ENCODE results near the gene PEX13.
"Not testable (repeated sequence)": the region's sequence is repeated elsewhere in the genome, so short reads cannot be mapped to it uniquely, and the experiment has no call there.

PEX13 gene

DNA sequence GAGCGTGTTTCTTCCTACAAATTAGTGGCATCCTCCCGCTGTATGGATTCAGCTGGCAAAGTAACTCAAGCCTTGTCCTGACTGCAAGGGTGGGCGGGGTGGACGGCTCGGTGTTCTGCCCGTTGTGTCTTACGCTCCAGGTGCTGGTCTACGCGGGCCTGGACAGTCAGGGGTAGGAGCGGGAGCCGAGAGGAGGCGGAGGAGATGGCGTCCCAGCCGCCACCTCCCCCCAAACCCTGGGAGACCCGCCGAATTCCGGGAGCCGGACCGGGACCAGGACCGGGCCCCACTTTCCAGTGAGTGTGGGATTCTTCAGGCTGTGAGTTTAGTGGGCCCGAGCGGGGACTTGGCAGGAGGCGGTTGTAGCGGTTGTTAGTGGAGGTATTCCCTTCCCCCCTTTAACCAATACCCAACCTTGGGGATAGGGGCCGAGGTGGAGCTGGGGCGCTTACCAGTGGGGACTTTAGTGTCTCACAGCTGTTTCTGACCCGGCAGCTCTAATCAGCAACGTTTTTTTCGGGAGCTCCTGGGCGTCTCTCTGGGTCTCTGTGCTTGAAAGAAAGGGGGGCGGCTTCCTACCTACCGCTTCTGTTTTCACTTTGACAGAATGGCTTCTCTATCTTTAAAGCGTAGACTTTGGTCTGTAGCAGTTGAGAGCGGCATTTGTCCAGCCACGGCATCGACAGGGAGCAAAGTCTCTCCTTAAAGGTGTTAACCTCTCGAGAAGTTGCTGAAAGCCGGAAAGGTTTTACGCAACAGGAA lies at the start of gene PEX13, which contains the start of gene PUS10:
Gene PEX13, plus strand, starts transcription at position 165 of the 762 bp plus-strand sequence. Its CDS starts 40 bp downstream, at position 205.
Gene PUS10, minus strand, starts transcription at position 700 of the 762 bp plus-strand sequence. CDS start 6,365 bp downstream, outside the sequence.
- no peak for DNase-seq

GRCh38 chr2:60972889-60973656 lies 44.4 kb upstream of the PEX13 start:
- no peak for DNase-seq

- DNase-seq: no peak
Measured at GRCh38 chr2:60973705-60974104, 43.8 kb upstream of the PEX13 start.

GRCh38 chr2:60974652-60975051 lies 42.9 kb upstream of the PEX13 start:
- no peak for DNase-seq

GRCh38 chr2:60976256-60976850 lies 41.2 kb upstream of the PEX13 start:
- no peak for DNase-seq

DNA sequence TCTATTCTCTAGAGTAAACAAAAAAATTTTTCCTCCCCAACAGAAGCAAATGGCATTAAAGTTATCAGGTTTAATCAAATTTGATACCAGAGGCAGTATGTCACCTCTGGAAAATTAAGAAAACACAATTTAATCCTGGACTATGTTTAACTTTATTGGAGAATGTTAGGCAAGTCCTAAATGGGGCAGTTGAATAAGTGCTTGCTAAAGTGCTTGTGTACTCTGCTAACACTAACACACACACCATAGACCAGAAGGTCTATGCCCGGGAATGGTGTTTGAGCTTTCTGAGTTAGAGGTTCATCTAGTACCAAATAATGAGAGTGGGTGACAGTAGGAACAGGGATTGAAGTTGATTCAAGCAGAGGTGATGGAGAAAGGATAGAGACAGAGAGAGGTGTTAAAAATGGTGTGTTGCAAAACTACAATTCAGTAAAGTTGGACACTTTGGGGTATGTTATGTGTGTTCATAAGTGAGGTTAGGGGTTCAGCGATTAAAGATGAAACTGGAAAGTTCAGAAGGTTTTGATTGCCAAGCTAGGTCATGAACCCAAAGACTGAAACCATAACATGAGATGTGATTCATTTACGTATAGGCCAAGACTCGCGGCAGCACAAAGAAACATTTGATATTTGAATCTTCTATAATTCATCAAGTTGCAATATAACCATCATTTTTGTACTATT lies 40.5 kb upstream of the PEX13 start:
- DNase-seq: no peak

DNA sequence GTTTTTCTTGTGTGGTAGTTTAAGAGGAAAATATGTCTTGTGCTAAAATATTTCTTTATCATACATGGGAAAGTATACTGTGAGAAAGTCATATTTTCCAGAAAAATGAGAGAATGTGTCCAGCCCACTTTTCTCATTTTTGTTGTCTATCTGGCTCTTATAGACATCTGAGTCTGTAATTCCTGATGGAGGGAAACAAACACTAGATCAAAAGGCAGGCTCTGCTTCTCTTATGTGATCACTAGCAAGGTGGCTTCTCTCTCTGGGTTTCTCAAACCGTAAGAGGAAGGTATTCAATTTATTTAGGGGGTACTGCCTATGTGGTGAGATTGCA lies 40.0 kb upstream of the PEX13 start:
- DNase-seq: no peak

- DNase-seq: no peak
Measured at GRCh38 chr2:60979231-60979630, 38.3 kb upstream of the PEX13 start.

- DNase-seq: no peak
Measured at GRCh38 chr2:60980071-60980815, 37.3 kb upstream of the PEX13 start.

DNA sequence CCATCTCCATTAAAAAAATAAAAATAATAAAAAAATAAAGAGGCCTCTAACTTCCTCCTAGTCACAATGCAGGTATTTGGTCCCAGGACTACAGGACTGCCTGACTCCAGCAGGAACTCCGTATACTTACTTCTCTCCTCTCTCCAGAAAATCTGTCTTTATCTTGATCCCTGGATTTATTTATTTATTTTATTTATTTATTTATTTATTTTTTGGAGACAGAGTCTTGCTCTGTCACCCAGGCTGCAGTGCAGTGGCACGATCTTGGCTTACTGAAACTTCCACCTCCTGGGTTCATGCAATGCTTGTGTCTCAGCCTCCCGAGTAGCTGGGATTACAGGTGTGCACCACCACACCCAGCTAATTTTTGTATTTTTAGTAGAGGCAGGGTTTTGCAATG lies 35.5 kb upstream of the PEX13 start:
- not testable (repeated sequence) for DNase-seq

GRCh38 chr2:60984720-60985119 lies 32.8 kb upstream of the PEX13 start:
- DNase-seq: no peak

DNA sequence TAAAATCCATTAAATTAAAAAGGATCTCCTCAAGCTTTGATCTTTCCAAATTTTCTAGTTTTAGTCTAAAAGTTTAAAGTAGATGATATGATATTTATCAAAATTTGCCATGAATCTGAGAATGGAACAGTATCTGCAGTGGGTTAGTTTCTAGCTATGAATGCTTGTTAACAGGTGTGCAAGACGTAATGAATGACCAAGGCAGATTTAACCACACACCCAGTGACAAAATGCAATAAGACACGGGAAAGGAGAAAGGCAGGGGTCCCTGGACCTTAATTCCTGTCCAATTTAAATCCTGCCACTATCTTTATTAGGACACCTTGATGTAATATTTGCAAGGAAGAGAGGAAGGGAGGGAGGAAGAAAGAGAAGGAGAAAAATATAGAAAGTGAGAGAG lies 30.5 kb upstream of the PEX13 start:
- DNase-seq: no peak

GRCh38 chr2:60987656-60988055 lies 29.9 kb upstream of the PEX13 start:
- not testable (repeated sequence) for DNase-seq

DNA sequence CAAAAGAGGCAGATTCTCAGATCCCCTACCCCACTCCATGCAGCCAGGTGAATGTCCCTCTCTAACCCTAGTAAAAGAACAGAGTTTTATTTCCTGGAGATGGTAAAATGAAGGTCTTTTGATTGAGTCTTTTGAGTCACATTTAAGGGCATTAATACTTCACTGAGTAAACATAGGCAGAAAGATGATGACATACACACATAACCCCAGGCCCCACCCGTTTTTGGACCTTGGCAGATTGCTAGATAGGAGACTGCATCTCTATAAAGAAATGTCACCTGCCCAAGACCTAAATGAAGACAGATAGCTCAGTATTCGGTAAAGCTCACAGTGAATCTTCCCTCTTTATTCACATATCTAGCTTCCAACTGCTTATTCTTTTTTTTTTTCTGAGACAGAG lies 28.3 kb upstream of the PEX13 start:
- no peak for DNase-seq

- DNase-seq: no peak
Measured at GRCh38 chr2:60991644-60992043, 25.9 kb upstream of the PEX13 start.

GRCh38 chr2:60992985-60993392 lies 24.5 kb upstream of the PEX13 start:
- no peak for DNase-seq

DNA sequence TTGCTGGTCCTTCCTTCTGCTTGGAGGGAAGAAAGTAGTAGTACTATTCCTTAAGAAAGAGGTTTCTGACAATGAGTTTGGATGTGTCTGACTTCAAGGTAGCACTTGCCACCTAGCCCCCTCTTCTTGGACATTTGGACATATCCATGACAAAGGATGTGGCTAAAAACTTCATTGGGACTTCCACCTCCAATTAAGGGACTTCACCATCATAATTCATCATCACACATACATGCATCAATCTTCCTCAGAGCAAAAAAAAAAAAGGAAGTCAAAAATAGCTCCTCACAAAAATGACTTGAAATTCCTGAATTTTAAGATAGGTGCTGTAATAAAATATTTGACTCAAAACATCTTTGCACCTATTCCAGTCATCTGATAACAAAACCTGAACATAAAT lies 23.4 kb upstream of the PEX13 start:
- no peak for DNase-seq

- peak; percentile 49 for DNase-seq
Measured at GRCh38 chr2:60998628-60999545, 18.6 kb upstream of the PEX13 start.

DNA sequence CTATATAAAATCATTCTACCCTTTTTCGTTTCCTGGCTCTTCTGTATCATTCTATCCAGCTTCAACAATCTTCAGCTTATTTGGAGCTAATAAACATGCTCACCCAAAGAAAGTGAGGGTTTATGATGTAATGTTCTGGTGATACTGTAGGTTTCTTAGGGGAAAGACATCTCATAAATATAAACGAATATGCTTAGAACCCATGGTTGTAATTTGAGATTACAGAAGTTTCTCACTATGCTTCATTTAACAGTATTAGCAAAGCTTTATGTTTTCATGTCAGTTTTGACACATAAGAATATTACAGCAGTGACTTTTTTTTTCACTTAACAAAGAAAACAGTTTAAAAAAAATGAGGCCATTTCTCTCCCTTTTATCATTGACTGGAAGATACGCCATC lies 11.8 kb upstream of the PEX13 start:
- no peak for DNase-seq

GRCh38 chr2:61006486-61007105 lies 10.9 kb upstream of the PEX13 start:
- no peak for DNase-seq

- no peak for DNase-seq
Measured at GRCh38 chr2:61009355-61009754, 8.2 kb upstream of the PEX13 start.

Data from fibroblast of skin of right quadriceps (primary cell).